ENCODE data around the gene ENC1.

DNA sequence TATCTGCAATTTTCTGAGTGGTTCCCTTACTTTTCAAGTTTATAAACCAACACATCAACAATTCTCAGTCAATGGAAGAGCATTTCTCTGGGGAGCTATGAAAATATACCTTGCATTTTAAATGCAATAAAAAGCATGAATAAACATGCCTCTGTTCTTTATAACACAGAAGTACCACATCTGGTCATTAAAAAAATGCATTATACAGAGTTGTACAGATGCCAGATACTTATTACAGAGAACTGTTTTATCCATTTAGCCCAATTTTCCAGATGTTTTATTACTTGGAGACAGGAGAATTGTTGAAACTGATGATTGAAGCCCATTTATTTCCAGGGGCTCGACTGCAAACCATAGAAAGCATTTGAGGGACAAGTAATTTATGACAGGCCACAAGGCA lies 25.3 kb upstream of the ENC1 start:
- TF ChIP-seq, protein P1, sequence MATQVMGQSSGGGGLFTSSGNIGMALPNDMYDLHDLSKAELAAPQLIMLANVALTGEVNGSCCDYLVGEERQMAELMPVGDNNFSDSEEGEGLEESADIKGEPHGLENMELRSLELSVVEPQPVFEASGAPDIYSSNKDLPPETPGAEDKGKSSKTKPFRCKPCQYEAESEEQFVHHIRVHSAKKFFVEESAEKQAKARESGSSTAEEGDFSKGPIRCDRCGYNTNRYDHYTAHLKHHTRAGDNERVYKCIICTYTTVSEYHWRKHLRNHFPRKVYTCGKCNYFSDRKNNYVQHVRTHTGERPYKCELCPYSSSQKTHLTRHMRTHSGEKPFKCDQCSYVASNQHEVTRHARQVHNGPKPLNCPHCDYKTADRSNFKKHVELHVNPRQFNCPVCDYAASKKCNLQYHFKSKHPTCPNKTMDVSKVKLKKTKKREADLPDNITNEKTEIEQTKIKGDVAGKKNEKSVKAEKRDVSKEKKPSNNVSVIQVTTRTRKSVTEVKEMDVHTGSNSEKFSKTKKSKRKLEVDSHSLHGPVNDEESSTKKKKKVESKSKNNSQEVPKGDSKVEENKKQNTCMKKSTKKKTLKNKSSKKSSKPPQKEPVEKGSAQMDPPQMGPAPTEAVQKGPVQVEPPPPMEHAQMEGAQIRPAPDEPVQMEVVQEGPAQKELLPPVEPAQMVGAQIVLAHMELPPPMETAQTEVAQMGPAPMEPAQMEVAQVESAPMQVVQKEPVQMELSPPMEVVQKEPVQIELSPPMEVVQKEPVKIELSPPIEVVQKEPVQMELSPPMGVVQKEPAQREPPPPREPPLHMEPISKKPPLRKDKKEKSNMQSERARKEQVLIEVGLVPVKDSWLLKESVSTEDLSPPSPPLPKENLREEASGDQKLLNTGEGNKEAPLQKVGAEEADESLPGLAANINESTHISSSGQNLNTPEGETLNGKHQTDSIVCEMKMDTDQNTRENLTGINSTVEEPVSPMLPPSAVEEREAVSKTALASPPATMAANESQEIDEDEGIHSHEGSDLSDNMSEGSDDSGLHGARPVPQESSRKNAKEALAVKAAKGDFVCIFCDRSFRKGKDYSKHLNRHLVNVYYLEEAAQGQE (IDR thresholded peaks at IDR 0.05; ENCODE audit: insufficient replicate concordance, low read depth), result no peak
- TF ChIP-seq, protein P2, sequence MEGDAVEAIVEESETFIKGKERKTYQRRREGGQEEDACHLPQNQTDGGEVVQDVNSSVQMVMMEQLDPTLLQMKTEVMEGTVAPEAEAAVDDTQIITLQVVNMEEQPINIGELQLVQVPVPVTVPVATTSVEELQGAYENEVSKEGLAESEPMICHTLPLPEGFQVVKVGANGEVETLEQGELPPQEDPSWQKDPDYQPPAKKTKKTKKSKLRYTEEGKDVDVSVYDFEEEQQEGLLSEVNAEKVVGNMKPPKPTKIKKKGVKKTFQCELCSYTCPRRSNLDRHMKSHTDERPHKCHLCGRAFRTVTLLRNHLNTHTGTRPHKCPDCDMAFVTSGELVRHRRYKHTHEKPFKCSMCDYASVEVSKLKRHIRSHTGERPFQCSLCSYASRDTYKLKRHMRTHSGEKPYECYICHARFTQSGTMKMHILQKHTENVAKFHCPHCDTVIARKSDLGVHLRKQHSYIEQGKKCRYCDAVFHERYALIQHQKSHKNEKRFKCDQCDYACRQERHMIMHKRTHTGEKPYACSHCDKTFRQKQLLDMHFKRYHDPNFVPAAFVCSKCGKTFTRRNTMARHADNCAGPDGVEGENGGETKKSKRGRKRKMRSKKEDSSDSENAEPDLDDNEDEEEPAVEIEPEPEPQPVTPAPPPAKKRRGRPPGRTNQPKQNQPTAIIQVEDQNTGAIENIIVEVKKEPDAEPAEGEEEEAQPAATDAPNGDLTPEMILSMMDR (IDR thresholded peaks at IDR 0.05; ENCODE audit: insufficient read depth, low read length), result no peak
